Measurements from ENCODE around the gene PMEL. TPM values are rescaled to one million over a fixed set of nuclear protein-coding genes. Genes with fewer than 3 reads are reported as not detected.

Gene PMEL
- total and polyA plus RNA-seq, 2 donors (not counting 1 experiment from before 2014, with no cell fraction given), result 0.32 to 0.46 TPM

DNA sequence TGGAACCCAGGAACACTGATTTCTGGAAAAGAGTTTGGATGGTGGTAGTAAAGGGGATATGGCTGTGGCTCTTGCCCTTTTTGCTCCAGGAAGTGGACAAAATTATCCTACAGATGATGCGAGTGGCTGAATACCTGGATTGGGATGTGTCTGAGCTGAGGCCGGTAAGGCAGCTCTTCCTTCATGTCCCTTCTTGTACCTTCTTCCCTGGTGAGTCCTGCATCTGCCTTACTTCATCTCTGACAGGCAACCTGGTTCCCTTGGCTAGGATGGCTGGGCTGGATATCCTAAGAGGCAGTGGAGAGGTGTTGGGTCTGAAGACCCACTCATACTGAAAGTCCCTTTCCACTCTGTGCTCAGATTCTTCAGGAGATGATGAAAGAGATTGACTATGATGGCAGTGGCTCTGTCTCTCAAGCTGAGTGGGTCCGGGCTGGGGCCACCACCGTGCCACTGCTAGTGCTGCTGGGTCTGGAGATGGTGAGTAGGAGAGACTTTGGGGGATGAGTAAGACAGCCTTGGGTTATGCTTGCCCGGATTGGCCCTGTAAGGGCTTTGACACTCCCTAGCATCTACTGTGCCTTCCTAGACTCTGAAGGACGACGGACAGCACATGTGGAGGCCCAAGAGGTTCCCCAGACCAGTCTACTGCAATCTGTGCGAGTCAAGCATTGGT lies 26.9 kb downstream of the PMEL start:
- no peaks in the 10 kb centered on the region for H3K9me3 Mint-ChIP-seq (ENCODE audit: insufficient read depth)
- Histone ChIP-seq H3K4me3 (ENCODE audit: control extremely low read depth in 1 of 5, extremely low read depth in 1 of 5, insufficient read depth in 1 of 5, low read depth in 2 of 5, low read length in 4 of 5) (no peak overlapping the region), H3K9ac (ENCODE audit: low read length) (no peak overlapping the region), H3K27ac (ENCODE audit: low read length in 2 of 2) (peak overlapping the region in 1 of 2 donors; percentile 37), H2AFZ (ENCODE audit: insufficient read depth, low read depth, low read length, poor library complexity, severe bottlenecking) (no peak overlapping the region), H3K4me2 (replicated peaks; ENCODE audit: low read depth, low read length, poor library complexity, severe bottlenecking) (no peak overlapping the region), H4K20me1 (ENCODE audit: control insufficient read depth, insufficient read depth, low read length, poor library complexity, severe bottlenecking) (peaks cover 30% of the 10 kb centered on the region), H3K4me1 (ENCODE audit: control insufficient read depth in 2 of 2, insufficient read depth in 2 of 2, low read length in 2 of 2) (peaks cover 11 to 17% of the 10 kb centered on the region in 2 donors), H3K79me2 (ENCODE audit: control insufficient read depth, insufficient read depth, low read length) (peaks cover 39% of the 10 kb centered on the region), H3K27me3 (replicated peaks in 1 of 4; ENCODE audit: control extremely low read depth in 1 of 4, control insufficient read depth in 3 of 4, insufficient read depth in 4 of 4, low read length in 3 of 4) (no peaks in the 10 kb centered on the region), H3K36me3 (replicated peaks in 1 of 2; ENCODE audit: control extremely low read depth in 1 of 2, control insufficient read depth in 1 of 2, extremely low read depth in 1 of 2, insufficient read depth in 2 of 2, low read length in 1 of 2) (peaks cover 9 to 96% of the 10 kb centered on the region in 2 experiments), H3K9me3 (ENCODE audit: control extremely low read depth in 1 of 3, control insufficient read depth in 2 of 3, insufficient read depth in 1 of 3, low read length in 2 of 3) (no peaks in the 10 kb centered on the region)
- 96% methylated on average over 8 of the region's 8 CpGs for WGBS (ENCODE audit: insufficient coverage)
- H3K27ac Mint-ChIP-seq, result no peak overlapping the region
- TF ChIP-seq, protein P1, sequence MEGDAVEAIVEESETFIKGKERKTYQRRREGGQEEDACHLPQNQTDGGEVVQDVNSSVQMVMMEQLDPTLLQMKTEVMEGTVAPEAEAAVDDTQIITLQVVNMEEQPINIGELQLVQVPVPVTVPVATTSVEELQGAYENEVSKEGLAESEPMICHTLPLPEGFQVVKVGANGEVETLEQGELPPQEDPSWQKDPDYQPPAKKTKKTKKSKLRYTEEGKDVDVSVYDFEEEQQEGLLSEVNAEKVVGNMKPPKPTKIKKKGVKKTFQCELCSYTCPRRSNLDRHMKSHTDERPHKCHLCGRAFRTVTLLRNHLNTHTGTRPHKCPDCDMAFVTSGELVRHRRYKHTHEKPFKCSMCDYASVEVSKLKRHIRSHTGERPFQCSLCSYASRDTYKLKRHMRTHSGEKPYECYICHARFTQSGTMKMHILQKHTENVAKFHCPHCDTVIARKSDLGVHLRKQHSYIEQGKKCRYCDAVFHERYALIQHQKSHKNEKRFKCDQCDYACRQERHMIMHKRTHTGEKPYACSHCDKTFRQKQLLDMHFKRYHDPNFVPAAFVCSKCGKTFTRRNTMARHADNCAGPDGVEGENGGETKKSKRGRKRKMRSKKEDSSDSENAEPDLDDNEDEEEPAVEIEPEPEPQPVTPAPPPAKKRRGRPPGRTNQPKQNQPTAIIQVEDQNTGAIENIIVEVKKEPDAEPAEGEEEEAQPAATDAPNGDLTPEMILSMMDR (IDR thresholded peaks at IDR 0.05), result no peak
- TF ChIP-seq EZH2 (IDR thresholded peaks at IDR 0.05; ENCODE audit: borderline replicate concordance, insufficient read depth, low read depth, low read length, poor library complexity, severe bottlenecking), result no peak
- ATAC-seq (ENCODE audit: low read depth) (no peak), DNase-seq (no peak)
- no peak overlapping the region for H3K4me3 Mint-ChIP-seq
- ChIA-PET POLR2A (interaction anchor here (0.7 to 1.6 kb wide), 3 partner anchors 9 to 121 kb away, joined by 3 to 7 read pairs (median 3); partner anchors contain the start of genes ORMDL2, PYM1 and SARNP), CTCF (interaction anchor here (0.7 to 8.7 kb wide), 13 partner anchors 10 to 214 kb away, joined by 3 to 155 read pairs (median 4); partner anchors contain the start of genes CD63, DGKA, ORMDL2 and PYM1)
- H3K27me3 Mint-ChIP-seq, result no peaks in the 10 kb centered on the region
- intact Hi-C loops (cut with micrococcal nuclease), result no loop called here
- peaks cover 31% of the 10 kb centered on the region for H3K4me1 Mint-ChIP-seq

DNA sequence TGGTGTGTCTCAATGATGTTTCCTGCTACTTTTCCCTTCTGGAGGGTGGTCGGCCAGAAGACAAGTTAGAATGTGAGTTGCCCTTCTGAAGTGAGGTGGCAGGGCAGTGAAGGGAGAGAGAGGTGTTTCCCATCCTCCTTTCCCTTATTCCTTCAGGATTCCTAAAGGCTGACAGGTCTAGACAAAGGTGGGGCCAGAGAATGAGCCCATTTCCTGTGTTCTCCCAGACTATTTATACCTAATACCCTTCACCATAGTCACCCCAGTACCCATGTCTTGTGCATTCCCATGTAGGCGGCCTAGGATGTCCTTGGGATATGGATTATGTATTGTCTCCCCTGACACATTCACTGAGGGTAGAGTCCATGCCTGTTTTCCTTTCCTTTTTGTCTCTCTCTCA lies 27.9 kb downstream of the PMEL start:
- Histone ChIP-seq H3K4me2 (replicated peaks; ENCODE audit: low read depth, low read length, poor library complexity, severe bottlenecking) (no peak overlapping the region), H3K27me3 (replicated peaks in 1 of 4; ENCODE audit: control extremely low read depth in 1 of 4, control insufficient read depth in 3 of 4, insufficient read depth in 4 of 4, low read length in 3 of 4) (no peaks in the 10 kb centered on the region), H3K4me3 (ENCODE audit: control extremely low read depth in 1 of 5, extremely low read depth in 1 of 5, insufficient read depth in 1 of 5, low read depth in 2 of 5, low read length in 4 of 5) (no peak overlapping the region), H4K20me1 (ENCODE audit: control insufficient read depth, insufficient read depth, low read length, poor library complexity, severe bottlenecking) (peaks cover 31% of the 10 kb centered on the region), H3K27ac (ENCODE audit: low read length in 2 of 2) (peak overlapping the region in 1 of 2 donors; percentile 37), H3K9ac (ENCODE audit: low read length) (no peak overlapping the region), H3K79me2 (ENCODE audit: control insufficient read depth, insufficient read depth, low read length) (peaks cover 49% of the 10 kb centered on the region), H3K9me3 (ENCODE audit: control extremely low read depth in 1 of 3, control insufficient read depth in 2 of 3, insufficient read depth in 1 of 3, low read length in 2 of 3) (no peaks in the 10 kb centered on the region), H2AFZ (ENCODE audit: insufficient read depth, low read depth, low read length, poor library complexity, severe bottlenecking) (no peak overlapping the region), H3K36me3 (replicated peaks in 1 of 2; ENCODE audit: control extremely low read depth in 1 of 2, control insufficient read depth in 1 of 2, extremely low read depth in 1 of 2, insufficient read depth in 2 of 2, low read length in 1 of 2) (peaks cover 4 to 90% of the 10 kb centered on the region in 2 experiments), H3K4me1 (ENCODE audit: control insufficient read depth in 2 of 2, insufficient read depth in 2 of 2, low read length in 2 of 2) (peaks cover 21 to 27% of the 10 kb centered on the region in 2 donors)
- Mint-ChIP-seq H3K27me3 (no peaks in the 10 kb centered on the region), H3K9me3 (ENCODE audit: insufficient read depth) (no peaks in the 10 kb centered on the region), H3K4me3 (no peak overlapping the region), H3K27ac (peak overlapping the region; percentile 13), H3K4me1 (peaks cover 39% of the 10 kb centered on the region)
- ChIA-PET POLR2A (no interaction called here), CTCF (interaction anchor here (1.0 to 8.7 kb wide), 6 partner anchors 9 to 198 kb away, joined by 3 to 155 read pairs (median 8); partner anchors contain the start of genes DGKA, ORMDL2, PYM1 and SARNP)
- no CpG with 5 or more reads among the region's 2 CpGs for WGBS (ENCODE audit: insufficient coverage)
- no peak for TF ChIP-seq EZH2 (IDR thresholded peaks at IDR 0.05; ENCODE audit: borderline replicate concordance, insufficient read depth, low read depth, low read length, poor library complexity, severe bottlenecking)
- TF ChIP-seq, protein P1 (IDR thresholded peaks at IDR 0.05), result no peak
- intact Hi-C loops (cut with micrococcal nuclease), result no loop called here
- DNase-seq, result no peak
- no peak for ATAC-seq (ENCODE audit: low read depth)
